GM19452 (cell line): ENCODE measurements around the gene IGSF6.
"Not testable (repeated sequence)": the region's sequence is repeated elsewhere in the genome, so short reads cannot be mapped to it uniquely, and the experiment has no call there.

ENCODE experiments used
- ATAC-seq: cut with Tn5 transposase; IDR thresholded peaks from one replicate; pipeline ENCODE4 v1.9.1; 2021; ENCODE audit not compliant: unreplicated experiment

IGSF6 gene

DNA sequence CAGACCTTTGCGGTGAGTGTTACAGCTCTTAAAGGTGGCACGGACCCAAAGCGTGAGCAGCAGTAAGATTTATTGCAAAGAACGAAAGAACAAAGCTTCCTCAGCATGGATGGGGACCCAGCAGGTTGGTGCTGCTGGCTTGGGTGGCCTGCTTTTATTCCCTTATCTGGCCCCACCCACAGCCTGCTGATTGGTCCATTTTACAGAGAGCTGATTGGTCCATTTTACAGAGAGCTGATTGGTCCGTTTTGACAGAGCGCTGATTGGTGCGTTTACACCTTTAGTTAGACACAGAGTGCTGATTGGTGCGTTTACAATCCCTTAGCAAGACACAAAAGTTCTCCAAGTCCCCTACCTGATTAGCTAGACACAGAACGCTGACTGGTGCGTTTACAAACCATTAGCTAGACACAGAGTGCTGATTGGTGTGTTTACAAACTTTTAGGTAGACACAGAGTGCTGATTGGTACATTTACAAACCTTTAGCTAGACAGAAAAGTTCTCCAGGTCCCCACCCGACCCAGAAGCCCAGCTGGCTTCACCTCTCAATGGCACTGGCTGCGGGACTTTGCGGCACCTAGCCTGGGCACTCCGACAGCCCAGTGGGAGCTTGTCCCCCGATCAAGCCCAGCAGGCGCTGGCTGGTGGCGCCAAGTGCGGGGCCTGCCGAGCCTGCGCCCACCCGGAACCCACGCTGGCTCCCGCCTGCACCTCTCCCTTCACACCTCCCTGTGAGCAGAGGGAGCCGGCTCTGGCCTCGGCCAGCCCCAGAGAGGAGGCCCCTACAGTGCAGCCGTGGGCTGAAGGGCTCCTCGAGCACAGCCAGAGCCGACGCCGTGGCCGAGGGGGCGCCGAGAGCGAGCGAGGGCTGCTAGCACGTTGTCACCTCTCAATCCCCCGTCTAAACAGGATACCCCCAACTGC, 22.5 kb downstream of the IGSF6 start:
- not testable (repeated sequence) for ATAC-seq

DNA sequence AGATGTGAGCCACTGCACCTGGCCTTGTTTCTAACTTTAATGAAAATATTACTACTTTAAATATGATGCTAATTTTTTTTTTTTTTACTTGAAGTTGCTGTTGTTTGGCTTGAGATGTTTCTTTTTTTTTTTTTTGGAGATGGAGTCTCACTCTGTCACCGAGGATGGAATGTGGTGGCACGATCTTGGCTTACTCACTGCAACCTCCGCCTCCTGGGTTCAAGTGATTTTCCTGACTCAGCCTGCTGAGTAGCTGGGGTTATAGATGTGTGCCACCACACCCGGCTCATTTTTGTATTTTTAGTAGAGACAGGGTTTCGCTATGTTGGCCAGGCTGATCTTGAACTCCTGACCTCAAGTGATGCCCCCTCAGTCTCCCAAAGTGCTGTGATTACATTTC, 23.6 kb downstream of the IGSF6 start:
- no peak for ATAC-seq

DNA sequence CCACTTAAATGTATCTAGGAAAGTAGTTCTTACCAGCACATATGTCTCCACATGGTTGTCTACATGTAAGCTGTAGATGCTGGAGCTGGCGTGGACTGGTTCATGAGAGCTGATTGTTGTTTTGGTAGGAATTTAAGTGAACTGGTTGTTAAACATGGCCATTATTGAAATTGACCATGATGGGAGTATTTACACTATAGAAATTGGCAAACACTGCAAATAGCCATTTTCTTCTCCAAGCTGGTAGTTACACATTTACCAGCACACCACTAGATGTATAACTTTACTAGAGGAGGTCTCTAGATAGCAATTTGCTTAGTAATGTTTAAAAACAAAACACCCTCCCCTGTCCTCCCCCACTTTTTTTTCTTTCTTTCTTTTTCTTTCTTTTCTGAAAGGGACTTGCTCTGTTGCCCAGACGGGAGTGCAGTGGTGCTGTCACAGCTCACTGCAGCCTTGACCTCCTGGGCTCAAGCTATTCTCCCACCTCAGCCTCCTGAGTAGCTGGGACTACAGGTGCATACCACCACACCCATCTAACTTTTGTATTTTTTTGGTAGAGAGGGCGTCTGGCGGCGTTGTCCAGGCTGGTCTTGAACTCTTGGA, 24.2 kb downstream of the IGSF6 start:
- no peak for ATAC-seq

DNA sequence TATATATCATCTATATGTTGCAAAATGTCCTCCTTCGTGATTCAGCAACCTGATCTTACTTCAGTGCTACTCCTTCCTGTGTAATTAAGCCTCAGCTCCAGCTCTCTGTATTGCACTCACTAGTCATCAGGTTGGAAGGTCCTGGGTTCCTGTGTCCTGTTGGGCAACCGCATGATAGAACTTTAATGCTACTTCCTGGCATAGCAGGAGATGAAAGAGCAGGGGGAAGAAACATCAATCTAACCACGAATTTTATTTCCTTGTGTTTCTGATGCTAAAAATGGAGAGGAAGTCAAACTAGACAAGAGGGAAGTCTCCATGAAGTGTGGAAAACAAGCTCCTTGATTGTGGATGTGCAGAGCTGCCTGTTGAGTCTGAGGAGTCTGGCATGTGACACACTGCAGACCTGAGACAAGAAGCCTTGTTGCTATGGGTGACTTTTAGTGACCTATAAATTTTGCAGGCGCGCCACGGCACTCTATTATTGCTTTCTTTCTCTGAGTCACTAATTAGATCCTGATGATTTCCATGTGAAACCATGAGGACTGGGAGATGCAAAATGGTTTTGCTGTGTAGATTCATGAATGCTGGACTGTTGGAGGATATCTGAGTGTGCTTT, 25.6 kb downstream of the IGSF6 start:
- no peak for ATAC-seq

DNA sequence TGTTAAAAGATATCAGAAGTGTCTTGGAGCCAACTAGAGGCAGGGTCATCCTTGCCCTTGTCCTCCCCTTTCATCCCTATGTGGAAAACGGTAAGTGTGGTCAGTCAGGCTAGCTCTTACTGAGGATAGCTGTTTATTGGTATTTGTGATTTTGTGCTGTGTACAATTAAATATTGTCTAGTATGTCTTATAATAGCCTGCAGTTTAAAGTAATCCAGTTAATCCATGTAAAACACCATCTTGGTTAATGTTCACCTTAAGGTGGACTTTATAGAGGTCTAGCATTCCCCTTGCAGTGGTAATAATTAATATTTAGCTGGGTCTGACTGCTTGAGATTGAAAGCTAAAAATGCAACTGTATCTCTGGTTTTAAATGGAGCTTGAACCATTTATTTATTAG, 27.4 kb downstream of the IGSF6 start:
- ATAC-seq, result no peak

DNA sequence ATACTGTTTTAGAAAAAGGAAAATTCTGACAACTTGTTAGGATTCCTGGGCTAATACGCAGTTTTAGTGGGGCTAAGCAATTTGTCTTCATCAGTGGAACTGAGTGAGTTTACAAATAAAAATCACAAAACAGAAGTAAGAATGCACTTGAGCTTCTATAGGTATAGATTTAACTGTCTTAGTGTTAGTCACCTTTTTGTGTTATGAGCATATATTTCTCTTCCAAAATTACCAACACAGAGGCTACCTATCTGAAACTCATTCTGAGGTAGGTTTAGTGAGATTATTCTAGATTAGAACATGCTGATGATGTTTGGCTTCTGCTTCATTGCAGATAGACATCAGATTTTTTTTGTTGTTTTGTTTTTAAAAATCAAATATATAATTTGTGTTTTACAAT, 29.9 kb downstream of the IGSF6 start:
- no peak for ATAC-seq

DNA sequence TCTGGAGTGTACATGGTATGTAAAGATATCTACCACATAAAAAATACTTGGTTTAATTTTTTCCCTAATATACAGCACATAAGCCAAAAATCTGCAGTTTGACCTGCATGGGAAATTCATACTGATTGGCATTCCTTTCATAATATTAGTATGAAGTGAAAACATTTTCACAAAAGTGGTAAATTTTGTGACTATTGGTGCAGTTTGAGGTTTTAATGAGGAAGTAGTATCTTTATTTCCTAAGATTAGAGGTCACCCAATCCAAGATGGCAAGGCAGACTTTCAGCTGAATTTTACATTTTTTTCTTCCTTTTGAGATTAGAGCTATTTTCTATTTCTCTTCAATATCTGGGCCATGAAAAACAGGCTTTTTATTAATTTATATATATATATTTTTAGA, 31.8 kb downstream of the IGSF6 start:
- no peak for ATAC-seq

DNA sequence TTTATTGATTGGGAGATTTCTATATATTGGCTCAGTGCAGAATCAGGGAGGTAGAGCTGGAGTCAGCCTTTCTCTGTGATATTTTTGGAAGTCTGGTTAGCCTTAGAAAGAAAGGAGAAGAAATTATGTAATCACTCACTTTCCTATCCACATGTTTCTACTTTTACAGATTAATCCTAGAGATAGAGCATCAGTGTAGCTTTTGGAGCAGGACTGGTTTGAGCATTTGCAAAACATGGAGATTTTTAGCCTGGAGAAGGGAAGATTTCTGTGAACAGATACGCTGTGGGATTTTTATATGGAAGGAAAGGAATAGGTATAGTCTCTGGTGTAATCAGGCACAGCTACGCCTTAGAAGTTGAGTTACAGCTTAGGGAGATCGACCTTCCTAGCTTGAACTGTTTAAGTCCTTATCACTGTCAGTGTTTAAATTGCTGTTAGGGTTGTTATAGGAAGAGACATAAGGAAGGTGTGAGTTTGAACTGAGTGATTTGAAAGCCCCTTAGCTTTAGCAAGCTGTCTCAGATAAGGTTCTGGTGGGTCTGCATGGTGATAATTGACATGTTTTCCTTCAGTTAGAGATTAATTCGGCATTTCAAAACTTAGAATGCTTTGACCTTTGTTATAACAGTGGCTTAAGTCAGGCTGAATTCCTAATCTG, 32.5 kb downstream of the IGSF6 start:
- no peak for ATAC-seq

DNA sequence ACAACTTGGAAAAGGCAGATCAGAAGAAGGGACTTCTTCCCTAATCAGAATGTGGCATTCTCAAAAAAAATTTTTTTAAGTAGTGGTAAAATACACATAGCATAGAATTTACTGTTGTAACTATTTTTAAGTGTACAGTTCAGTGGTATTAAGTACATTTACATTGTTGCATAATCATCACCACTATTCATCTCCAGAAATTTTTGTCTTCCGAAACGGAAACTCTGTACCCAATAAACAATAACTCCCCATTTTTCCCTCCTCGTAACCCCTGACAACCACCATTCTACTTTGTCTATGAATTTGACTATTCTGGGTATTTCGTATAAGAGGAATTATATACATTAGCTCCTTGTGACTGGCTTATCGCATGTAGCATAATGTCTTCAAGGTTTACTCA, 34.1 kb downstream of the IGSF6 start:
- ATAC-seq, result no peak

DNA sequence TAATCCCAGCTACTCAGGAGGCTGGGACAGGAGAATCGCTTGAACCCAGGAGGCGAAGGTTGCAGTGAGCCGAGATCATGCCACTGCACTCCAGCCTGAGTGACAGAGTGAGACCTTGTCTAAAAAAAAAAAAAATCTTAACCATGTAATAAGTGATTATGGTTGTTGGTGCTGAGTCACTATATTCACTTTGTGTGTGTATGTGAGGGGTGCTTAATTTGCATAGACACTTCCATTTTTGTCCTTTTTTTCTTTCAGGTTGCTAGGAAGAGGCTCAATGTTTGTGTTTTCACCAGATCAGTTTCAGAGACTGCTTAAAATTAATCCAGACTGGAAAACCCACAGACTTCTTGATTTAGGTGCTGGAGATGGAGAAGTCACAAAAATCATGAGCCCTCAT, 34.8 kb downstream of the IGSF6 start:
- ATAC-seq, result no peak

DNA sequence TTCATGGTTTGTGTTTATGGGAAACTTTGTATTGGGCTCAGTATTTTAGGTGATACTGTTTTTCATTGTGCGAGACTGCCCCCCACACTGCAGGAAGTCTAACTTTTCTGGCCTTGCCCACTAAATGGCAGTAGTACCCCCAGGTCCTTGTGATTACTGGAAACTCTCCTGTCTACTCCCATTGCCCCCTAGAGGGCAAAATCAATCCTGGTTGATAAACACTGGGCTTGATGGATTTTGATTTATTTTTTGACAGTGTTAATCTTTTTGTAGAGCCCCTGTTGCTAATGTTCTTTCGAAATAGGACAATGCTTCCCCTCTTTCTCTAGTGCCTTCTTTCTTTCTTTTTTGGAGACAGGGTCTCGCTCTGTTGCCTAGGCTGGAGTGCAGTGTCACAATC, 37.5 kb downstream of the IGSF6 start:
- ATAC-seq, result no peak

DNA sequence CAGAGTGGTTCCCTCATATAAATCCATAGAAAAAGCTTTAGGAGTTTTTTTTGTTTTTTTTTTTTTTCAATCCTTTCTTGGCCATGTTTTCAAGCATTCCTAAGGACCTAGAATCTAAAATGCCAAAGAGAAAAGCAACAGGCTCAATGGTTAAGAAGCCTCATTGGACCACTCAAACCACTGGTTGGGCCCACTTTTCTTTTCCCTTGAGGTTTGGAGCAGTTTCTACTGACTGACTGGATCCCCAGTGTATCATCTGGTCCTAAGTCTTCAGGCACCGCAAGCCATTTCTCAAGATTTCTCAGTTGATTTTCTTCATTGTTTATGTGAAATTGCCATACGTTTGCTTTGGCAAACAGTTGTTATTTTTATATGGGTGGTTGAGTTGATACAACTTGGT, 38.6 kb downstream of the IGSF6 start:
- no peak for ATAC-seq

DNA sequence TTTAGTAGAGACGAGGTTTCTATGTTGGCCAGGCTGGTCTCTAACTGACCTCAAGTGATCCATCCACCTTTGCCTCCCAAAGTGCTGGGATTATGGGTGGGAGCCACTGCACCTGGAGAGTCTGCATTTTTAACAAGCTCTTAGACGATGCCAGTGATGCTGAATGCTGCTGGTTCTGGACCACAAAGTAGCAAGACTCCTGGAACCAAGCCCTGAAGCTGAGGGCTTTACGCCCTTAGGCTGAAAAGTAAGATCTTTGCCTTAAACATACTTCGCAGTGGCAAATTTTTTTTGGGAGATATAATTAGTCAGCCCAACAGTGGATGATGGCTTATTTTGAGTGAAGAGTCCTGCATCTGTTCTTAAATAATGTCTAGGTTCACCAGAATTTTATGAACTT, 39.0 kb downstream of the IGSF6 start:
- no peak for ATAC-seq

DNA sequence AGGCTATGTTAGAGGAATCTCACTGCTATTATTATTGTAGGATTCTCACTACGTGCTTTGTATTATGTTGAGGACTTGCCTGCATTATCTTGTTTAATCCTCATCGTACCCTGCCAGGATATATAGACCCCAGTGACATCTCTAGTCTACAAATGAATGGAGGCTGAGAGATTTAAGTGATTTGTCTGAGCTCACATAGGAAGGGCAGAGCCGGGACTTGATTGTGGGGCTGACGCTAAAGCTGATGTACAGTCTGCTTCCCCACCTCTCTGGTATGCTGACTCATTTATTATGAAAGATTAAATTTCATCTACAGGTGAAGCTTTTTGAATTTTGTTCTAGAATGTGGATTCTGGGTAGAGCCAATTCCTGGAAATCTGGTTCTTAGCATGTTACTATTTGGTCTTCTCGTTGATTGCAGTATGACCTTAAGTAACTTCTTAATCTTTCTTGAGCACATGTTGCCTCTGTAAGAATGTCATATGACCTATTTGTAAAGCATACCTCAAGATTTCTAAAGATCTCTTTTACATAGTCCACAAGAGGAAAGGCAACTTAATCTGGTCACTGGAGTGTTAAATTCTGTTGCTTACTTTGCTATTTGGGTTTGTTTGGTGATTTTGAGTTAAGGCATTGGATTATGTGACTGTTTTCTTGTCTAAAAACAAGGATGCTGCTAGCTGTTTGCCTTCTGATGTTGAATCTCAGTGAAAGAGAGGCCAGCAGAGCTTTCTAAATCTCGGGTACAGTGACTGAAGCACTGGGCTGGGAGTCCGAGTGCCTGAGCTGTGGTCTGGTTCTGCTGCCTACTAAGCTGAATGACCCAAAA, 40.6 kb downstream of the IGSF6 start:
- ATAC-seq, result no peak

DNA sequence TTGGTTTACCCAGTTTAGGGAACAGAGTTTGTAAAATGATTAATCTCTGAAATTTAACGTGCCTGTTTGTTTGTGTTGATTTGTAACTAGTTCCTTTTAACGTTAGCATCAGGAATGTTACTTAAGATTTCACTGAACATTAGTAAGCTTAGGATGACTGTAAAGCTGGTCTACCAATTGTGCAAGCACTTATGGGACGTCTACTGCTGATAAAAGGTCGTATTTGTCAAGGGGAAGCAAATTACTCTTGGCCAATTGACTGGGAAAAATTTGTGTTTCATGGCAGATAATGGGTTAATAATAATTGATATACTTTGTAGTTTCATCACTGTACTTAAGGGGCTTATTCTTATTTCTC, 41.2 kb downstream of the IGSF6 start:
- ATAC-seq, result no peak

DNA sequence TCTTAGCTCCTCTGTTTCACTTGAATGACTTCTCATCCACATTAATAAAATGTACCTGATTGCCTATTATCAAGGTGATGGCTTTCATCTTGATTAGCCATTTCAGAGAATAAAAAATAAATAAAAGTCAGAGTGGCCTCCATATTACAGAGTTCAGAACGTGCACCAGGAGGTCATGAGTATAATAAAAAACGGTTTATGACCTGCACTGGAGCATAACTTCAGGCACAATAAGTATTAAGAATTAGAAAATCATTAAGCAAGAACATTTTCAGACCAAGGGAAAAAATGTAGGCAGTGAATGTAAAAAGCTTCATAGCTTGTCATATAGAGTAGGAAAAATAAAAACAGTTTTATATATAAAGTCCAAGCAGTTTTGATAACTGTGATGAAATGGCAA, 41.6 kb downstream of the IGSF6 start:
- no peak for ATAC-seq

DNA sequence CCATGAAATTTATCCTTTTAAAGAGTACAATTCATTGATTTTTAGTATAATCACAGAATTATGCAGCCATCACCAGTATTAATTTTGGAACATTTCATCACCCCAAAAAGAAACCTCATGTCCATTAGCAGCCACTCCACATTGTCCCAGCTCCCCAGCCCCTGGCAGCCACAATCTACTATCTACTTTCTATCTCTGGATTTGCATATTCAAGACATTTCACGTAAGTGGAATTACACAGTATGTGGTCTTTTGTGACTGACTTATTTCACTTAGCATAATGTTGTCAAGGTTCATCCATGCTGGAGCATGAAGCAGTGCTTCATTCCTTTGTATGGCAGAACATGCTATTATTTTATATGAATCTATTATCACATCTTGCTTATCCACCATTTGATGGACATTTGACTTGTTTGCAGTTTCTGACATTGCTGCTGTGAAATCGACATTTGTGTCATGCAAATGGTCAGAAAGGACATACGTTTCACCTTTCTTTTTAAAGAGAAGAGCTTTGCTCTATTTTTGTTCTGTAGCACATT, 42.3 kb downstream of the IGSF6 start:
- ATAC-seq, result no peak

DNA sequence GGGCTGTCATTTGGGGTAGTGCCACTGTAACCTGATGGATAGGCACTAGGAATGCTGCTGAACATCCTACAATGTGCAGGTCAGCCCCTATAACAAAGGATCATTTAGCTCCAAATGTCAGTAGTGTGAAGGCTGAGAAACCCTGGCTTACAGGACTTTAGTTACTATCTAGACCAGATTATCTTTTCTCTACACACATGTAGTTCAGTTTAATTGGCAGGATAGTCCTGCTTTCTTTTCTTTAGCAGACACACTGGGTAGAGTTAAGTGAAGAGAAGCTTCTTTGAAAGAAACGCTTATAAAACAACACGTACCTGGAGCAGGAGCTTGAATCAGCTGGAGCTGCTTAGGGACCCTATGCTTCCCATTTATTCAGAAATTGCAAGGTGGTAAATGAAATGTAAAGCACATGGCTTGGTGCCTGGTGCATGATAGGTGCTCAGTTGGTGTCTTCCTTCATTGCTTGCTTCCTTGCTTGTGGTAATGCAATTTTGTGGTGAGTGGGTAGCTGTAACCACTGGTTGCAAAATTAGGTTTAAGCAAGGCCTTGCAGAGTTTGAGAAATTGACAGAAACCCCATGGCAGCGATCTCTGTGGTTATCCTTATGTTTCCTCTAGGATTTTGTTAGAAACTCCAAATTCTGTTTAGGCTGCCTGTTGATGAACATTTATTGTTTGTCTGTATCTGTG, 43.6 kb downstream of the IGSF6 start:
- no peak for ATAC-seq

DNA sequence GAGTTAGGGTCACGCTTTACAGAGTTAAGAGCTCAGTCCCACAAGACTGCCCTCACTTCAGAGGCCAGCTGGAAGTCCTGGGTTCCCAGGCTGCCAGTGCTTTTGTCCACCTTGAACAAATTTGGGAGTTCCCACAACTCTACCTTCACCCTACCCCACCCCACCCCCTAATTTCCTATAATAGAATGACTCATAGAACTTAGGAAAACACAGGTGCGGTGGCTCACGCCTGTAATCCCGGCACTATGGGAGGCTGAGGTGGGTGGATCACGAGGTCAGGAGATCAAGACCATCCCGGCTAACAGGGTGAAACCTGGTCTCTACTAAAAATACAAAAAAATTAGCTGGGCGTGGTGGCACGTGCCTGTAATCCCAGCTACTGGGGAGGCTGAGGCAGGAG, 46.6 kb downstream of the IGSF6 start:
- not testable (repeated sequence) for ATAC-seq

DNA sequence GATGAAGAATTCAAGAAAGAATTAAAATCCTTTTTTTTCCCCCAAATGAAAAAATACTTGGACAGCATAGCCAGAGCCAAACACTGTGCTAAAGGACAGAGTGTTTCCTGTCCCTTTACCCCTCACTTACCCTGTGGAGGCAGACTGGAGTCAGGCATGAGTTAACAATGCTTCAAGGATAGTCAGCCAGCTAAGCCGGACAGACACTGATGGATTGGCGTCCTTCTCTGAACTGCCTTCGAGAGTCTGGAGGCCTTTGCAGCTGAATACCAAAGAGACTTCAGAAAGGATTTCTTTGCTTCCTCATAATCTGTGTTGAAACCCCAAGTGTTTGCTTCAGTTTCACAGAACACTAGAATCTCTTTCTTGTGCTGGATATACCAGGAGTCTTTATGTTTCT, 48.5 kb downstream of the IGSF6 start:
- ATAC-seq, result no peak
